SKM-1 (cell line): Measurements from ENCODE around the gene TRAF6.
"Not testable (repeated sequence)": the region's sequence is repeated elsewhere in the genome, so short reads cannot be mapped to it uniquely, and the experiment has no call there.

Experiments
- DNase-seq: peaks from one replicate; lab custom pipeline; 2025; ENCODE audit not compliant: unreplicated experiment; lab: John Stamatoyannopoulos, UW

Gene TRAF6

DNA sequence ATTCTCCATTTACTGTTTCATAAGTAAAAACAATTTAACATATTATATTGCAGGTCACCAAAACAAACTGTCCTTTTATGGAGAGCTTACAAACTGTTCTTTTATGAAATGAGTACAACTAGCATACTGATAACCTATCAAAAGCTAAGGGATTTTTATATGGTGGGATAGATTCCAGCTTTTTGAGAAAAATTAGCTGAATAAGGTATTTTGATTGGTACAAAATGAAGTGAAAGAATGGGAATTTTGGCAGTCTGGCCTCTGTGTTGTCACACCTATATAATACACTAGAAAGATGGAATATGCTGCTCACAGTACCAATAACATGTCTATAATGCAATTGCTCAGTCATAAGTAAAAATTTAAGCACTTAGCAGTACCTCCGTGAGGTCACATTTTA lies 11.4 kb downstream of the TRAF6 start:
- no peak for DNase-seq

DNA sequence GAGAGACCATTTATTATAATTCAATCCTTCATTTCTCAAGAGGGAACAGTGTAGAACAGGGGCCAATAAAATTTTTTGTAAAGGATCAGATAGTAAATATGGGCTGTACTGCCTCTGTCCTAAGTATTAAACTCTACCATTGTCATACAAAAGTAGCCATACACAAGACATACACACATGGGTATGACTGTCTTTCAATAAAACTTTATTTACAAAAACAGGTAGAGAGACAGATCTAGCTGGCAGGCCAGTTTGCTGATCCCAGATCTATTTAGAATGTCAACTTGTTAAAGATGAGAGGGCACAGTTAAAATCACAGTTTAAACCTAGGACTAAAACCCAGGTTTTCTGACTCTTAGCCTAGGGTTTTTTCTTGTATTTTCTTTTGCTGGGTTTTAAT lies 16.7 kb downstream of the TRAF6 start:
- DNase-seq = no peak

DNA sequence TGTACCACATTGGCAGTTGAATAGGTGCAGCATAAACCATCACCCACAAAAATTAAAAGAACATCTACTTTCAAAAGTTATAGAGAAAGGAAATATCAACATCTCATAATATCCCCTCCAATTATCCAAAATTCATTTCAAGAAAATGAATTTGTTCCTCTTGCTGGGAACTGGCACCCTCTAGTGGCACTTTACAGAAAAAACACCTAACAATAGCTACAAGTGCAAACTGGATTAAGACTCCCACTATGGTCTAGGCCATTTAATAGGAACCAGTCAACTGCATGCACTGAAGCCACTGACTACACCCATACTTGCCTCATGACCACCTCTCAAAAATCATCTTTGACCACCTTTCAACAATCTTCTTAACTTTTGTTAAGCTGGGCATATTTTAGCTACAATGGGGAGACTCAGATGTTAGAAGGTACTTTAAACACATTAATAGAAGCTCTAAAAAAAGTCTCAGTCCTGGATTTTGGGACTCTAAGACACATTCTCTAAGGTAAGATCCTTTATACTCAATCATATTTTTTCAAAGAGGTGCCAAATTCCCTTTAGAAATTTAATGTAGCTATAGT lies 17.3 kb downstream of the TRAF6 start:
- DNase-seq = peak; percentile 39

DNA sequence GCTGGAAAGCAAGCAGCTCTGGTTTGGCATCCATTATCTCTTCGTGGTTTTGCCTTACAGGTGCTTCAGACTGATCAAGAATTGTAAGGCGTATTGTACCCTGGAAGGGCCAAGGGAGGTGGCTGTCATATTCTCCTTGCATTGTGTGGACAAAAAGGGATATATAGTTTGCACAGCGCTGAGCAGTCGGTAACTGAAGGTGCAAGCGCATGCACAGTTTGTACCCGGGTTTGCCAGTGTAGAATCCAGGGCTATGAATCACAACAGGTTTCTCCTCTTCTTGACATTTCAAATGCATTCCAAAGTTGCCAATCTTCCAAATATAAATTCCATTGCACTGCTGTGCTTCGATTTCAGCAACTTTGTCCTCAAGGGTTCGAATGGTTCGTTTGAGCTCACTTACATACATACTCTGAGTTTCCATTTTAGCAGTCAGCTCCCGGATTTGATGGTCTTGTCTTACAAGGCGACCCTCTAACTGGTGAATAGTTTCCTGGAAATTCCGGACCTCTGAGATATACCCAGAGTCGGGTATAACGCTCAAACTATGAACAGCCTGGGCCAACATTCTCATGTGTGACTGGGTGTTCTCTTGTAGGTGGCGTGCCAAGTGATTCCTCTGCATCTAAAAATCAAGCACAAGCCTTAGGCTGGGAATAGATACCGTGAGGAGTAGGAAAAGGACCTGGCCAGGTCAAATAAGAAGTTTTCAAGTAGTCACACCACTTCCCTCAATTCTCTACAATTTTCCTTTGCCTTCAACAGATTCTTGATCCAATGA lies 19.9 kb downstream of the TRAF6 start:
- DNase-seq = no peak

DNA sequence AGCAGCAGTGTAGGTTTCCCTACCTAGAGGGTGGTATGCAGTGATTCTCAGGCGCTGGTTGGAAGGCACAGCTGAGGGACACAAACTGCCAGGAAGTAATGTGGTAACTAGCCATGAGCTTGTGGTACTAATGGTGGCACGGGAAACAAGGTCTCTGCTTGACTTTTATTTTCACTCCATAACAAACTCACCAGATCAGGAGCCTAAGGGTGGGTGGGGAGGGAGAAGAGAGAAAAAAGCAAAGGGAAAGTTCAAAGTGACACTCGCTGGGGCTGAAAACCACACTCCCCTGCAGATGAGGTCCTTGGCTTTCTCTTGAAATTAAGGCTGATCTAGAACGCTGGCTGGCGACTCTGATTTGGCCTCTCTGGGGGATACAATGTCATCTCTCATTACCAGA lies 22.0 kb downstream of the TRAF6 start:
- DNase-seq = no peak

DNA sequence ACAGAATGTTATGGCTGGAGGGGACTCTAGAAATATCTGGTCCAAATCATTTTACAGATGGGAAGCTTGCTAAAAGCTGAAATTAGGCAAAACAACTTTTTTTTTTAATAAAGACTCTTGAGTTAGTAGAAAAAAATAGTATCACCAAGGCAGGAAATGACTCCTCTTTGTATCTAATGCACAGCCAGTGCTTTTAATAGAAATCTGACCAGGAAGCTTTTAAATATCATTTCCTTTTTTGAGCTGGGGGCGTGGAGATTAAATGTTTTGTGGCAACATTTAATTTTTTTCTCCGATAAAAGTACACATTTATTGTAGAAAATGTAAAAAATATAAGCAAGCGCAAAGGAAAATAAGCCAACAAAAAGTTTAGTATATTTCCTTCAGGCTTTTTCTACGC lies 22.5 kb downstream of the TRAF6 start:
- no peak for DNase-seq

DNA sequence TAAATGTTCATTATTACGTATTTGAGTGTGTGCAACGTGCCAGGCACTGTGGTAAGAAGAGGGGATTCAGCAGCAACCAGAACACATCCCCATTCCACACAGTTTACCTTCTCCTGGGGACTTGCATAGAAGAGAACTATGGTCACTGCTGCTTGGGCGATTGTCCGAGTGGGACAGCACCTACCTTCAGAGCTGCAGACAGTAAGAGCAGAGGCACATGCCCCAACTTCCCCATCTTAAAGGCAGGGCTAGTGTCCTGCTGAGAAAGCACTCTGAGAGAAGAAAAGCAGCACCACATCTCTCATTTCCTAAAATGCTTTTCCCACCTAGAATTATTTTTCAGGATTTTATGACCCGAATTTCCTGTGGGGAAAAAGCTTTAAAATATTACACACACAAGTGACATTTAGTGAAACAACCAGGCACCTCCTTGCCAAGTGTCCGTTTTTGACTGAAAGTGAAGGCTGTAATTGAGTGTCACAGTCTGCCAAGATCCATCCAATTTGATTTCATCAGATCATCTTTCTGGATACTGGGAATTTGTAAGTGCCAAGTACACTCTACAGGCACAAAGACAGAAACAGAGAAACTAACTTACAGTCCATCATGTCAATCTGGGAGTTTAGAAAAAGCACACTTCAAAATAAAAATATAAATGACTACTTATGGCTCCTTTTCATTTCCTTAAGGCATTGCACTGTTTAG lies 24.6 kb downstream of the TRAF6 start:
- DNase-seq = no peak

DNA sequence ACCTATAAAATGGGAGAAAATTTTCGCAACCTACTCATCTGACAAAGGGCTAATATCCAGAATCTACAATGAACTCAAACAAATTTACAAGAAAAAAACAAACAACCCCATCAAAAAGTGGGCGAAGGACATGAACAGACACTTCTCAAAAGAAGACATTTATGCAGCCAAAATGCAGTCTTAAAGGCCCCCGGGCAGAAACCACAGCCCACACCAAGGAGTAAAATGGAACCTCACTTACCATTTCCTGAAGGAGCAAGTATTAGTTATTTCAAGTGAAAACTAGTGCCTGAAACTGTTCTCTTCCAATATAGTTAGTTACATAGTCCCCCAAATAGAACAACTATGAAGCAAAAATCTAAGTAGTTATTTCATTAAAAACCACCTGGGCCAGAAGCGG lies 27.0 kb downstream of the TRAF6 start:
- DNase-seq = not testable (repeated sequence)

DNA sequence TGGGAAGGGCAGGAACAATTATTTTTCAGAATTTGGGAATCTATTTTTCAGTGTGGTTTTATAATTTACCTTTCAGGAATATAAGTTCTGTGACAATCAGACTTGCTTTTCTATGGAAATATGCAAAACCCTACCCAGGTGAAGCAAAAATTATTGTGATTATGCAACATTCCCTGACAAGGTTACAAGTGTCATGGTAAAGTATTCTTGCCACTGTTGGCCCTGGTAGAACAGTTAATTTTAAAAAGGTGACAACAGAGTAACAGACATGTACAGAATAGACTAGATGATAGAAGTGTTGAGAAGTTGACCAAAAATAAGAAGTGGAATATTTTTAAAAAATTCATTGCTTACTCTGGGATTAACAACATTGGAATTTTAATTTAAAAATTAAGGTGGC lies 29.2 kb downstream of the TRAF6 start:
- no peak for DNase-seq

DNA sequence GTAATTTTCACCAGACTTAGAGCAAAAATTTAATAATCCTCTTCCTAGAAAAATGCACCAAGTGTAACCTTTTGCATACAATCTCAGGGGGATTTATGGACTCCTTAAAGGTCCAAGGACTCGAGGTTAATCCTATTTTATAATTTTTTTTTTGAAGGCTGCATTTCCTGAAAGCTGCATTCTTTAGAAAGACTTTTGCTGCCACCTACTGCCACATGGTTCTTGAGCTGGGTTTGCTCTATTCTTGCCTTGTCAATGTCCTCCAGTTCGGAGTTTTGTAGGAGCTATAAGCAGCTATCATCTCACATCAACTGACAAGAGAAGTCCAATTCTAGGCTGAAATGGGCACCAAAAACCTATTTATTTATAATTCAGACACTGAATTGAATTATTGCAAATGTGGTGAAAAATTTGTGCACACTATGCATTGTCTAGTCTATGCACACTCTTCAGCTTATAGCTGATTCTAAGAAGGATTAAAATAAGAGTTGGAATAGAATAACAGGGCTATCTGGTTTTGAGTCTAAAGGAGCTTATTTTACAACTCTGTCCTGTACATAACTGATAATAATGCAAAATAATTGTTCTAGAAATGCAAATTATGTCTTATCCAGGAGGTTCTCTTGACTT lies 31.3 kb downstream of the TRAF6 start:
- DNase-seq = no peak

DNA sequence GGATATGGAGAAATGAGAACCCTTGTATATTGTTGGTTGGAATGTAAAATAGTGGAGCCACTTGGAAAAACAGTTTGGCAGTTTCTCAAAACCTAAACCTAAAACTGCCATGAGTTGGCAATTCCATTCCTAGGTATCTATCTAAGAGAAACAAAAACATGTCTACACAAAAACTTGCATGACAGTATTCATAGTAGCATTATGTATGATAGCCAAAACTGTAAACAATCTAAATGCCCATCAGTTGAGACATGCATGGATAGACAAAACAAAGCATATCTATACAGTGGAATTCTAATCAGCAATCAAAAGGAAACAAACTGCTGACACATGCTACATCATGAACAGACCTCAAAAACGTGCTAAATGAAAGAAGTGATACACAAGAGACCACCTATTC lies 34.9 kb downstream of the TRAF6 start:
- DNase-seq = no peak

DNA sequence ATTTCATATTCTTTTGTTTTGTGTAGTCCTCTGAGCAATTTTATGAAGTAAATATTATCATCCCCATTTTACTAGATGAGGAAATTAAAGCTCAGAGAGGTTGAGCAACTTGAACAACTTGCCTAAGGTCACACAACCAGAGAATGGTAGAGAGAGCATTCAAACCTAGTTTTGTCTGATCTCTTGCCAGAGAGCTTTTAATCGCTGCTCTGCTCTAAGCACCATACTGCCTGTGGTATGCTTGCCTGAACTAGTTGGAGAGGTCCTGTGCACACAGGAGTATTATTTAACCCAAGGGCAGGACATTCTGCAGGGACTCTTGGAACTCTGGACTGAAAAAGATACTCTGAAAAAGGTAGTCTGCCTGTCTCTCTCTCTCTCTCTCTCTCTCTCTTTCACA lies 38.5 kb downstream of the TRAF6 start:
- DNase-seq = no peak

DNA sequence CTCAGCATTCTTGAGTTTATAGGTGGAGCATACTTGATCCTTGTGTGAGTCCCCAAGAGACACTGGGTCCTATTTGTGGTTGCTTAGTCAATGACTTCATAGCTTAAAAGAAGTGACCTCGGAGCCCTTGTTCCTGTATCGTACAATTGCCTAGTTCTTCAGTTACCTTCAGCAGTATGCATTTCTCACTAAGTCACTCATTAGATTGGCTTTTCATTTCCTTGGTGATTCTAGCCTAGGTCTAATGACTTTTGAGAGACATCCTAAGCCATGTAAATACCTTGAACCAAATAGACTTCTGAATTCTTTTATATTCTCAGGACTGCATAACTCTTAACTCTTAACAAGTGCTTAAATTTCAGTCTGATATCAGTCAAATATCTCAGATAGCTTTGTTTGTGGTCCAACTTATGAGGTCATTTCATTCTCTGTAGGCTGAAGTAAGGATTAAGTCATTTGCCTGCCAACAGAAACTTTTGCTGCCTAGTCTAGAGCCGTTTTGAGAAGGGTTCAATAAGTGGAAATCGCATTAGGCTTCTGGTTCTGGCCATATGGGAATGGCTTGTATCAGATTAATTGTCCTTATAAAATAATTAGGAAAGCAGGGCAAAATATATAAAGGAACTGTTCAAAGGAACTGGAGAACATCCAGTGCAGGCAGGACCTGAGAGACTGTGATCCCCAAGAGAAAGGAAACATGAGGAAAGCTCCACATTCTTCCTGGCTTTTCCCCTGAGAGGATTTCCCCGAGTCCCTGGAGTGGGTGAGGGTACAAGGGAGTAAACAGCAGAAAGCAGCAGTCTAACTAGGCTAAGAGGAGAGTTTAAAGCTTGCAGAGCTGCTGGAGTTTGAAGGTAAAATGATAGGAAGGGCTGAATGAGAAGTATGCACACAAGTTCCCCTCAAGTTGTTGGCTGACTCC lies 39.9 kb downstream of the TRAF6 start:
- DNase-seq = no peak

DNA sequence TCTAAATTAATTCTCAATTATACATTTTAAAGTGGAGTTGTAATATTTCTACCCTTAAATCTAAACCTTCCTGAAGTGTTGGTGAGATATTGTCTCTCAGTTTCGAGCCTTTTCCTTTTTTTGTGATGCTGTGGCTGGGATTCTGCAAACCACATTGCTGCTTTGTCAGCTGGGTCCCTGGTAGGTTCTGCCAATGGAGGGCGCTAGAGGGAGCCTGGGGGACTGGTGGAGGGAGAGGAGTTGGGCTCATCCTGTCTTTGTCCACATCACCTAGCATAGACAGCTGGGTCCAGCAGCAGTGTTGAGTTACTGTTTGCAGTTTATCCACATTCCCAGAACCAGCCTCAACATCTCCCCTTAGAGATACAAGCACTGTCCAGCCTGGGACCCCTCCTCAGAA lies 41.0 kb downstream of the TRAF6 start:
- DNase-seq = no peak

DNA sequence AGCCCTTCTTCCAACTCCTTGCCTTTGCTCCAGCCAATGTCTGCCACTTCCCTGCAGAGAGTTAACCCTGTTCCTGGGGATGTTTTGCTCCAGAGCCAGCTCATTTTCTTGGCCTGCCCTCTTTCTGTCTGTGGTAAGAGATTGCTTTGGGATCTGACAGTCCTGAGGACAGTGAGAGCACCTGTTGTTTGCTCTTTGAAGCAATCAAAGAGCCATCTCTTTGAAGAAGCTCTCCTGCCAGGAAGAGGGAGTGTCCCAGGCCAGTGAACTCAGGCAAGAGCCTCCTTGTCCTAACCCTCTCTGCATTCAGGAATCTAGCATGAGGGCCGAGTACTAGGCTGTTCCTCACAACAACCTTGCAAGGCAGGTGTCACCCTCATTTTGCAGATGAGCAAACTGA lies 42.2 kb downstream of the TRAF6 start:
- no peak for DNase-seq

DNA sequence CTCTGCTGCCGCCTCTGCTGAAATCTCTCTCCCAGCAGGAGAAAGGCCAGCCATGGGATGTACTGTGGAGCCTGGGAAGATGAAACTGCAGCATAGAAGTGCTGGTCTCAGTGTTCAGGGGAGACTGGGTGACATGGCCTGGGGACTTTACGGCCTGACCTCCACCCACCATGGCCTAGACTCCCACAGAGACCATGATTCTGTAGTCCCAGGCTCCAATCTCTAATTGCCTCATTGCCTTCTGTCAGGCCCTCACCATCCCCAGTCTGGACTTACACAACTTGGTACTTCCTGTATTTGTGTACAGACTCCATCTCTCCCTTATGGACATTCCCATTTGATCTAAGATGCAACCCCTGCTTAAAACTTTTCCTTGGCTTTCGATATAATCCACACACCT lies 43.1 kb downstream of the TRAF6 start:
- DNase-seq = peak; percentile 10

DNA sequence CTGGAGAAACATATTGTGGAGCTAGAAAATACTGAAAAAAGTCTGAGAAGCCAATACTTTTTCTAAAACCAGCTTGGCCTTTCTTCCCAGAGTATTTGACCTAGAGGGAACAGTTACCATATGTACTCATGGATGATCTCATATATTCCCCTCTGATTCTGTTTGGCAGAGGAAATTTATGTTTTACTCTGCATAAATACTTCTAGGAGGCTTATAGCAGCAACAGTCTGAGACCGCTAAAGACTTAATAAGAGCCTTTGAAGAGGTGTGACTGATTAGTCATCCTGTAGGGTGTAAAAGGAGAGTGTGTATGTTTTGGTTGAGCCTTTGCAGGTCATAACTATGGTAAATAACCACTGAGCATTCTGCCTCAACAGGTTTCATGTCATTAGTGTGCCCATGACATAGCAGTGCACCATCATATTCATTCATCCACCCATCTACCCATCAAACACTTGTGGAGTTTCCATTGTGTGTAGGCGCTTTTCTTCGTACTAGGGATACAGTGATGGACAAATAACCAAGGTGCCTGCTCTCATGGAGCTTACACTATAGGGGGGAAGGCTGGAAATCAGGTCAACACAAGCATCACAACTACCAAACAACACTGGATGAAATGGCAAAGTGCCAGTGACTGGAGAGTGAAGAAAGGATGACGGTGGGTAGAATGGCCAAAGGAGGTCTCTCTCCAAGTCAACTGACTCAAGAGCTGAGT lies 44.5 kb downstream of the TRAF6 start:
- DNase-seq = no peak

DNA sequence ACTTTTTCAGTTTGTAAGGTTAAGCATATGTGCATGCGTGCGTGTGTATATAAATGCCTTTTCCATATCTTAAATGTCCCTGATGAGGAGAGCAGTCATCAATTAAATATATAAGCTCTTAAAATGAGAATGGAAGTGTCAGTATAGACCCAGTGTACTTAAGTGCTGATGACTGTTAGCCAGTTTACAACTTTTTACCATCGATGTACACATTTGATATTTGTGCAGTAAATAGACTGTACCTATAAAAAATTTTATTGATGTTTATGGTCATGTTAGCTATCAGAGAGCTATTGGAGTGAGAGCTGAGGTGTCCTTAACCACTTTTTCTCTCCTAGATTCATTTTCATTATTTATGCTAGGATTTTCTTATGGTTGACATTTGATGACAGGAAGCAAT lies 45.4 kb downstream of the TRAF6 start:
- no peak for DNase-seq

DNA sequence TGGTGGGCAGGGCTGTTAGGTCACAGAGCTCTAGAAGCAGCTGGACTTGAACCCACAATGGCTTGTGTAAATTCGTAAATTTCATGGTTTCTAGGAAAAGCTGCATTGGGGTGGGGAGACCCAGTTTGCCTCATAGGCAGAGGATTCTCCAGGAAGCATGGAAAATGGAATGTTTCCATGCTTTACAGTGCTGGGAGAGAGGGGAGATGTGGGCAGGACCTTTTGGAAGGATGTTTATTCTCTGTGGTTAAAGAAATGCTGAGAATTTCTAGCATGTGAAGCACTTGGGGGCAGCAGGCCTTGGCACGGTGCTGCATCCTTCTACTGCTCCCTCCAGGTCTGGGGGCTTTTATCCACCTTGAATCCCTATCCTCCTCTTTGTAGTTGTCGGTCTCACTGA lies 46.3 kb downstream of the TRAF6 start:
- no peak for DNase-seq

DNA sequence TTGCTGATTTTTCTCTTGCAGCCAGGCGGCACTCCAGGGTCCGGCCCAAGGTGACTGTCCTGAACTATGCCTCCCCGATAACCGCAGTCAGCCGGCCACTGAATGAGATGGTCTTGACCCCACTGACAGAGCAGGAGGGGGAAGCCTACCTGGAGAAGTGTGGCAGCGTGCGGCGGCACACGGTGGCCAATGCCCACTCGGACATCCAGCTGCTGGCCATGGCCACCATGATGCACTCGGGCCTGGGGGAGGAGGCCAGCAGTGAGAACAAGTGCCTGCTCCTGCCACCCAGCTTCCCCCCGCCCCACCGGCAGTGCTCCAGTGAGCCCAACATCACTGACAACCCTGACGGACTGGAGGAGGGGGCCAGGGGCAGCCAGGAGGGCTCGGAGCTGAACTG lies 47.8 kb downstream of the TRAF6 start:
- no peak for DNase-seq
